Measurements from ENCODE around the gene JARID2.

GRCh38 chr6:15335916-15336315, 90.0 kb downstream of the JARID2 start:
- no peak for TF ChIP-seq TAF1 (IDR thresholded peaks at IDR 0.05; ENCODE audit: low read depth, low read length)
- TF ChIP-seq POLR2AphosphoS5 (IDR thresholded peaks at IDR 0.05; ENCODE audit: low read depth, low read length): no peak
- no peak for TF ChIP-seq POLR2A (IDR thresholded peaks at IDR 0.05; ENCODE audit: low read depth, low read length)
- TF ChIP-seq POU2F2 (IDR thresholded peaks at IDR 0.05; ENCODE audit: low read depth, low read length): no peak
- TF ChIP-seq PAX5 (IDR thresholded peaks at IDR 0.05; ENCODE audit: insufficient read depth, low read length, severe bottlenecking): no peak
- TF ChIP-seq SPI1 (IDR thresholded peaks at IDR 0.05; ENCODE audit: low read depth, low read length): no peak
